Gastroesophageal sphincter (tissue), 3 donors: ENCODE results near the gene NDUFB7.

Source experiments
- CTCF ChIP-seq, 4 experiments: fragments of 200-600 bp in 2 of 4; fragments of 450-650 bp in 2 of 4; sonication (generic) in 1 of 4; IDR thresholded peaks; one replicate each; pipeline ENCODE4 v1.5.1; 2017 to 2019; ENCODE audit warnings: antibody characterized with exemption in 4 of 4, mild to moderate bottlenecking in 2 of 4, moderate library complexity in 2 of 4
- EP300 ChIP-seq: sonication (generic); formaldehyde crosslinking; IDR thresholded peaks from one replicate; pipeline ENCODE4 v1.6.1; 2017; ENCODE audit warnings: antibody characterized with exemption, mild to moderate bottlenecking

- no peak for TF ChIP-seq CTCF (IDR thresholded peaks at IDR 0.05)
- no peak for TF ChIP-seq EP300
Observed at GRCh38 chr19:14528419-14529253, 43.2 kb downstream of the NDUFB7 start.
